MG63 (cell line): ENCODE results near the gene FRMD3. TPM values are rescaled to one million over a fixed set of nuclear protein-coding genes. Genes with fewer than 3 reads are reported as not detected.

Experiments
- DNase-seq: peaks from one replicate; pipeline ENCODE4 v3.0.0-alpha.2; 2020
- H3K27me3 ChIP-seq: fragments of 250-450 bp; sonication (Bioruptor Pico); 2 replicates; pipeline ENCODE4 v1.5.1; 2020; ENCODE audit warnings: mild to moderate bottlenecking, moderate library complexity
- H3K36me3 ChIP-seq: fragments of 250-450 bp; sonication (Bioruptor Pico); 2 replicates; pipeline ENCODE4 v1.5.1; 2020; ENCODE audit warnings: mild to moderate bottlenecking, moderate library complexity
- H3K4me3 ChIP-seq: fragments of 250-450 bp; sonication (Bioruptor Pico); 2 replicates; pipeline ENCODE4 v1.5.1; 2020; ENCODE audit warnings: mild to moderate bottlenecking, moderate library complexity
- H3K9me3 ChIP-seq: fragments of 250-450 bp; sonication (Bioruptor Pico); 2 replicates; pipeline ENCODE4 v1.5.1; 2020; ENCODE audit warnings: mild to moderate bottlenecking, moderate library complexity
- total RNA-seq: library from RNA; depleted of rRNA; stranded (reverse); fragments of >200 nt; shearing (Covaris generic); gene quantifications from 2 replicates; pipeline ENCODE4 v1.2.3, GENCODE V29; 2014; ENCODE audit warnings: low replicate concordance

Gene FRMD3
- total RNA-seq, 1 experiment from 2014 or later, result 1.1 TPM

- H3K4me3 ChIP-seq, result no peak overlapping the region
- no peaks in the 10 kb centered on the region for H3K36me3 ChIP-seq
- no peaks in the 10 kb centered on the region for H3K9me3 ChIP-seq
- no peak for DNase-seq
- H3K27me3 ChIP-seq, result no peaks in the 10 kb centered on the region
Observed at GRCh38 chr9:83235526-83235925, 302.7 kb downstream of the FRMD3 start.

- Histone ChIP-seq H3K4me3 (no peak overlapping the region), H3K36me3 (no peaks in the 10 kb centered on the region), H3K27me3 (no peaks in the 10 kb centered on the region), H3K9me3 (no peaks in the 10 kb centered on the region)
- DNase-seq, result no peak
Observed at GRCh38 chr9:83234541-83234940, 303.7 kb downstream of the FRMD3 start.

GRCh38 chr9:83233647-83234046 lies 304.6 kb downstream of the FRMD3 start:
- Histone ChIP-seq H3K9me3 (no peaks in the 10 kb centered on the region), H3K4me3 (no peak overlapping the region), H3K27me3 (no peaks in the 10 kb centered on the region), H3K36me3 (no peaks in the 10 kb centered on the region)
- DNase-seq, result no peak

GRCh38 chr9:83231039-83231438 lies 307.2 kb downstream of the FRMD3 start:
- Histone ChIP-seq H3K9me3 (no peaks in the 10 kb centered on the region), H3K4me3 (no peak overlapping the region), H3K36me3 (no peaks in the 10 kb centered on the region), H3K27me3 (no peaks in the 10 kb centered on the region)
- DNase-seq, result no peak

GRCh38 chr9:83220730-83221129 lies 317.5 kb downstream of the FRMD3 start:
- H3K9me3 ChIP-seq, result no peaks in the 10 kb centered on the region
- H3K4me3 ChIP-seq, result no peak overlapping the region
- no peaks in the 10 kb centered on the region for H3K36me3 ChIP-seq
- H3K27me3 ChIP-seq, result no peaks in the 10 kb centered on the region
- DNase-seq, result no peak

- peak overlapping the region; percentile 47 for H3K4me3 ChIP-seq
- H3K36me3 ChIP-seq, result no peaks in the 10 kb centered on the region
- DNase-seq, result no peak
- no peaks in the 10 kb centered on the region for H3K27me3 ChIP-seq
- H3K9me3 ChIP-seq, result no peaks in the 10 kb centered on the region
Observed at GRCh38 chr9:83219924-83220438, 318.2 kb downstream of the FRMD3 start.

GRCh38 chr9:83219154-83219923 lies 318.9 kb downstream of the FRMD3 start:
- no peaks in the 10 kb centered on the region for H3K9me3 ChIP-seq
- DNase-seq, result peak; percentile 40
- no peaks in the 10 kb centered on the region for H3K36me3 ChIP-seq
- no peaks in the 10 kb centered on the region for H3K27me3 ChIP-seq
- peak overlapping the region; percentile 47 for H3K4me3 ChIP-seq

GRCh38 chr9:83218411-83219090 lies 319.6 kb downstream of the FRMD3 start:
- no peak for DNase-seq
- Histone ChIP-seq H3K4me3 (peak overlapping the region; percentile 47), H3K36me3 (no peaks in the 10 kb centered on the region), H3K9me3 (no peaks in the 10 kb centered on the region), H3K27me3 (no peaks in the 10 kb centered on the region)

- Histone ChIP-seq H3K36me3 (no peaks in the 10 kb centered on the region), H3K27me3 (no peaks in the 10 kb centered on the region), H3K4me3 (no peak overlapping the region), H3K9me3 (no peaks in the 10 kb centered on the region)
- DNase-seq, result peak; percentile 62
Observed at GRCh38 chr9:83209188-83209731, 328.9 kb downstream of the FRMD3 start.

- Histone ChIP-seq H3K9me3 (no peaks in the 10 kb centered on the region), H3K4me3 (no peak overlapping the region), H3K36me3 (no peaks in the 10 kb centered on the region), H3K27me3 (no peaks in the 10 kb centered on the region)
- no peak for DNase-seq
Observed at GRCh38 chr9:83208065-83208850, 329.9 kb downstream of the FRMD3 start.

- no peak for DNase-seq
- no peaks in the 10 kb centered on the region for H3K36me3 ChIP-seq
- no peaks in the 10 kb centered on the region for H3K9me3 ChIP-seq
- H3K4me3 ChIP-seq, result no peak overlapping the region
- H3K27me3 ChIP-seq, result no peaks in the 10 kb centered on the region
Observed at GRCh38 chr9:83204047-83204446, 334.2 kb downstream of the FRMD3 start.

- H3K4me3 ChIP-seq, result no peak overlapping the region
- no peaks in the 10 kb centered on the region for H3K9me3 ChIP-seq
- no peaks in the 10 kb centered on the region for H3K27me3 ChIP-seq
- no peaks in the 10 kb centered on the region for H3K36me3 ChIP-seq
- no peak for DNase-seq
Observed at GRCh38 chr9:83200531-83200930, 337.7 kb downstream of the FRMD3 start.

GRCh38 chr9:83199832-83200231 lies 338.4 kb downstream of the FRMD3 start:
- H3K9me3 ChIP-seq, result no peaks in the 10 kb centered on the region
- no peak overlapping the region for H3K4me3 ChIP-seq
- H3K27me3 ChIP-seq, result no peaks in the 10 kb centered on the region
- H3K36me3 ChIP-seq, result no peaks in the 10 kb centered on the region
- no peak for DNase-seq

- Histone ChIP-seq H3K36me3 (no peaks in the 10 kb centered on the region), H3K4me3 (no peak overlapping the region), H3K9me3 (no peaks in the 10 kb centered on the region), H3K27me3 (no peaks in the 10 kb centered on the region)
- no peak for DNase-seq
Observed at GRCh38 chr9:83199240-83199639, 339.0 kb downstream of the FRMD3 start.

GRCh38 chr9:83198371-83198770 lies 339.8 kb downstream of the FRMD3 start:
- no peak for DNase-seq
- Histone ChIP-seq H3K4me3 (no peak overlapping the region), H3K9me3 (no peaks in the 10 kb centered on the region), H3K27me3 (no peaks in the 10 kb centered on the region), H3K36me3 (no peaks in the 10 kb centered on the region)

GRCh38 chr9:83197591-83197990 lies 340.6 kb downstream of the FRMD3 start:
- no peaks in the 10 kb centered on the region for H3K27me3 ChIP-seq
- H3K9me3 ChIP-seq, result no peaks in the 10 kb centered on the region
- H3K36me3 ChIP-seq, result no peaks in the 10 kb centered on the region
- DNase-seq, result no peak
- no peak overlapping the region for H3K4me3 ChIP-seq

GRCh38 chr9:83196946-83197345 lies 341.3 kb downstream of the FRMD3 start:
- Histone ChIP-seq H3K27me3 (no peaks in the 10 kb centered on the region), H3K4me3 (no peak overlapping the region), H3K36me3 (no peaks in the 10 kb centered on the region), H3K9me3 (no peaks in the 10 kb centered on the region)
- DNase-seq, result no peak
